Erythroblast (primary cell): ENCODE measurements around the gene MAPT.

Source experiments
- GATA1 ChIP-seq: IDR thresholded peaks from 2 replicates; pipeline ENCODE4 v1.6.1; 2011; ENCODE audit warnings: low read depth, mild to moderate bottlenecking, control low read depth, low read length, moderate library complexity
- POLR2A ChIP-seq: IDR thresholded peaks from 2 replicates; pipeline ENCODE4 v1.6.1; 2011; ENCODE audit warnings: mild to moderate bottlenecking, low read length

DNA sequence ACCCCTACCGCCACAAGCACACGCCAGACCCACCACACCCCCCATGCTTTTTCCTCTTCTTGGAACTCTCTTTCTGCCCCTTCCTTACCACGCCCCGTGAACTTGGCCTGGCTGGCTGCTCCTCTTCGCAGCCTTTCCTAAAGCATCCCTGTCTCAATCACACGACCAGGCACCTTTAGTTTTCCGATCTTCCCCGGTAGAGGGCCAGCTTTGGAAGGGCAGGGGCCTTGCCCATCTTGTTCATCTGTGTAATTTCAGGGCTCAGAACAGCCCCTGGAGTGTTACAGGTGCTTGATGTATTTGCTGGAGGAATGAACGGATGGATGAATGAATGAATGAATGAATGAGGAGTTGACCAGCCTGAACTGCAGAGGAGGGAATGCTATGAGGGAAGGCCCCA, 45.9 kb upstream of the MAPT start:
- TF ChIP-seq POLR2A = no peak
- no peak for TF ChIP-seq GATA1
